ENCODE data around the gene ELMO1. TPM values are rescaled to one million over a fixed set of nuclear protein-coding genes. Genes with fewer than 3 reads are reported as not detected.

Gene ELMO1
- polyA plus RNA-seq, 1 donor (not counting 4 experiments of a cell fraction or from before 2014, with no cell fraction given): not detected

DNA sequence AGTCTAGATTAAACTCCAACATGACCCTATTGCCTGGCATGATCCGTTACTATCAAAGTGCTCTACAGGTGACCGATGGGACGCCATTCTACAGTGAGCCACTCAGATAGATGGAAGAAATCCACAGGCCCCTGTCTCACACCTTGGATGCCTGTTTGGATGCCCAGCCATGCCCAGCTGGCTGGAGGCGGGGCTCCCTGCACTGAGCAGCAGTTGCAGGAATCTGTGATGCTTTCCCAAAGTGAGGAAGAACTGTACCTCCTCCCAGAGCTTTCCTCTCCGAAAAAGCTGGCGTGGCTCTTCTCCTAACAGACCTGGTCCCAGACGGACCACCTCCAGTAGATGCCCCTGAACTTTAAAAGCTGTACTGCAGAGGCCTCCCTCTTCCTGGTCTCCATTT, 253.3 kb downstream of the ELMO1 start:
- TF ChIP-seq, protein P1, sequence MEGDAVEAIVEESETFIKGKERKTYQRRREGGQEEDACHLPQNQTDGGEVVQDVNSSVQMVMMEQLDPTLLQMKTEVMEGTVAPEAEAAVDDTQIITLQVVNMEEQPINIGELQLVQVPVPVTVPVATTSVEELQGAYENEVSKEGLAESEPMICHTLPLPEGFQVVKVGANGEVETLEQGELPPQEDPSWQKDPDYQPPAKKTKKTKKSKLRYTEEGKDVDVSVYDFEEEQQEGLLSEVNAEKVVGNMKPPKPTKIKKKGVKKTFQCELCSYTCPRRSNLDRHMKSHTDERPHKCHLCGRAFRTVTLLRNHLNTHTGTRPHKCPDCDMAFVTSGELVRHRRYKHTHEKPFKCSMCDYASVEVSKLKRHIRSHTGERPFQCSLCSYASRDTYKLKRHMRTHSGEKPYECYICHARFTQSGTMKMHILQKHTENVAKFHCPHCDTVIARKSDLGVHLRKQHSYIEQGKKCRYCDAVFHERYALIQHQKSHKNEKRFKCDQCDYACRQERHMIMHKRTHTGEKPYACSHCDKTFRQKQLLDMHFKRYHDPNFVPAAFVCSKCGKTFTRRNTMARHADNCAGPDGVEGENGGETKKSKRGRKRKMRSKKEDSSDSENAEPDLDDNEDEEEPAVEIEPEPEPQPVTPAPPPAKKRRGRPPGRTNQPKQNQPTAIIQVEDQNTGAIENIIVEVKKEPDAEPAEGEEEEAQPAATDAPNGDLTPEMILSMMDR (optimal IDR thresholded peaks at IDR 0.05 in 1 of 3, IDR thresholded peaks at IDR 0.05 in 1 of 3, conservative IDR thresholded peaks at IDR 0.05 in 1 of 3; ENCODE audit: extremely low read depth in 1 of 3, insufficient read depth in 2 of 3, low read length in 3 of 3): no peak
- no peak for TF ChIP-seq EZH2 (IDR thresholded peaks at IDR 0.05; ENCODE audit: low read length)
- dilution Hi-C loops (cut with MboI; ENCODE audit: extremely low pct_ligation_motif_present, low sequenced_read_pairs): loop anchor here (25.0 kb wide), 1 partner anchor 208 kb away; no protein-coding TSS in a partner anchor

DNA sequence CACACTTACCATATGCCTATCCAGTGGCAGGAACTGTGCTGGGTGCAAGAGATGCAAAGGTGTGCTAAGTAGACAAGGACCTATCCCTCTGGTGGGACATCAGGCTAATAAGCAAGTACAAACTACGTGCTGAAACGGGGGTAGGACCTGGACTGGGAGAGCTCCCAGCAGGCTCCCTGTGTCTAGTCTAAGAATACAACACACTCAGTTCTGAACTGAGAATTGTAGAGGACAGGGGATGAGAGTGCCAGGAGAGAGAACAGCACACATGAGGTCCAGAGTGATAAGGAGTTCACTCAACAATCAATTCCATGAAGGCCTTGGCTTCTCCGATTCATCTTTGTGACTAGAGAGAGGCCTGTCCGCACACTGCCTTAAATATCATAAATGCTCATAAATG, 253.7 kb downstream of the ELMO1 start:
- dilution Hi-C loops (cut with MboI; ENCODE audit: extremely low pct_ligation_motif_present, low sequenced_read_pairs): loop anchor here (25.0 kb wide), 1 partner anchor 208 kb away; no protein-coding TSS in a partner anchor
- Histone ChIP-seq H3K9me3 (ENCODE audit: control insufficient read depth, low read depth, low read length) (no peaks in the 10 kb centered on the region), H3K4me1 (ENCODE audit: control insufficient read depth, extremely low read depth, insufficient read depth, low read length) (no peaks in the 10 kb centered on the region), H3K27me3 (ENCODE audit: control insufficient read depth, extremely low read depth, insufficient read depth, low read length) (no peaks in the 10 kb centered on the region), H3K79me2 (ENCODE audit: control insufficient read depth, insufficient read depth, low read length) (no peaks in the 10 kb centered on the region), H3K4me3 (ENCODE audit: control insufficient read depth in 2 of 3, extremely low read depth in 1 of 3, insufficient read depth in 2 of 3, low read depth in 1 of 3, low read length in 3 of 3) (no peak overlapping the region), H3K36me3 (ENCODE audit: control insufficient read depth in 2 of 2, extremely low read depth in 1 of 2, insufficient read depth in 2 of 2, low read length in 2 of 2) (no peaks in the 10 kb centered on the region), H3K9me1 (ENCODE audit: control insufficient read depth, extremely low read depth, insufficient read depth, low read length) (no peaks in the 10 kb centered on the region), H3K27ac (ENCODE audit: control insufficient read depth, insufficient read depth, low read length) (no peak overlapping the region), H2AFZ (ENCODE audit: control insufficient read depth, low read length) (no peak overlapping the region), H3K4me2 (ENCODE audit: control insufficient read depth, extremely low read depth, insufficient read depth, low read depth, low read length) (no peak overlapping the region), H4K20me1 (ENCODE audit: control insufficient read depth, extremely low read depth, insufficient read depth, low read length) (no peaks in the 10 kb centered on the region), H3K9ac (ENCODE audit: control insufficient read depth, extremely low read depth, insufficient read depth, low read length) (no peak overlapping the region)
- TF ChIP-seq EZH2 (IDR thresholded peaks at IDR 0.05; ENCODE audit: low read length): no peak
- TF ChIP-seq, protein P1 (optimal IDR thresholded peaks at IDR 0.05 in 1 of 3, IDR thresholded peaks at IDR 0.05 in 1 of 3, conservative IDR thresholded peaks at IDR 0.05 in 1 of 3; ENCODE audit: extremely low read depth in 1 of 3, insufficient read depth in 2 of 3, low read length in 3 of 3): no peak
- DNase-seq (ENCODE audit: low read depth, low spot score): no peak
- no peak for FAIRE-seq

More for the DNA sequence above, 253.3 kb downstream of the ELMO1 start:
- Histone ChIP-seq H3K79me2 (ENCODE audit: control insufficient read depth, insufficient read depth, low read length) (no peaks in the 10 kb centered on the region), H4K20me1 (ENCODE audit: control insufficient read depth, extremely low read depth, insufficient read depth, low read length) (no peaks in the 10 kb centered on the region), H3K4me2 (ENCODE audit: control insufficient read depth, extremely low read depth, insufficient read depth, low read depth, low read length) (no peak overlapping the region), H3K9ac (ENCODE audit: control insufficient read depth, extremely low read depth, insufficient read depth, low read length) (no peak overlapping the region), H3K9me3 (ENCODE audit: control insufficient read depth, low read depth, low read length) (no peaks in the 10 kb centered on the region), H2AFZ (ENCODE audit: control insufficient read depth, low read length) (no peak overlapping the region), H3K4me3 (ENCODE audit: control insufficient read depth in 2 of 3, extremely low read depth in 1 of 3, insufficient read depth in 2 of 3, low read depth in 1 of 3, low read length in 3 of 3) (no peak overlapping the region), H3K4me1 (ENCODE audit: control insufficient read depth, extremely low read depth, insufficient read depth, low read length) (no peaks in the 10 kb centered on the region), H3K27me3 (ENCODE audit: control insufficient read depth, extremely low read depth, insufficient read depth, low read length) (no peaks in the 10 kb centered on the region), H3K36me3 (ENCODE audit: control insufficient read depth in 2 of 2, extremely low read depth in 1 of 2, insufficient read depth in 2 of 2, low read length in 2 of 2) (no peaks in the 10 kb centered on the region), H3K9me1 (ENCODE audit: control insufficient read depth, extremely low read depth, insufficient read depth, low read length) (no peaks in the 10 kb centered on the region), H3K27ac (ENCODE audit: control insufficient read depth, insufficient read depth, low read length) (no peak overlapping the region)
- DNase-seq (ENCODE audit: low read depth, low spot score) (no peak), FAIRE-seq (no peak)

Data from keratinocyte (primary cell).